Natural killer cell (primary cell): ENCODE data around the gene SLC30A2. TPM values are rescaled to one million over a fixed set of nuclear protein-coding genes. Genes with fewer than 3 reads are reported as not detected.

ENCODE experiments used
- ATAC-seq, 3 donors: fragments of 150-1000 bp in 2 of 3; fragments of 200-7000 bp in 1 of 3; cut with Tn5 transposase; 1 replicate in 1 of 3; 2 replicates in 2 of 3; pipeline ENCODE4 v1.10.0; 2021; ENCODE audit warnings: mild to moderate bottlenecking in 2 of 3, moderate library complexity in 2 of 3
- DNase-seq, 2 donors: peaks; one replicate each; pipeline versions ENCODE4 v3.0.0 to v3.0.0-alpha.2; 2013 to 2021; ENCODE audit warnings: mixed read lengths in 1 of 2
- H3K27ac ChIP-seq: one replicate; pipeline ENCODE4 v1.5.1; 2013; ENCODE audit warnings: mild to moderate bottlenecking, low read length
- H3K27me3 ChIP-seq: one replicate; pipeline ENCODE4 v1.6.1; 2013; ENCODE audit warnings: low read length; ENCODE audit not compliant: control insufficient read depth, insufficient read depth
- H3K36me3 ChIP-seq: one replicate; pipeline ENCODE4 v1.6.1; 2013; ENCODE audit warnings: low read length; ENCODE audit not compliant: control insufficient read depth, insufficient read depth
- H3K4me1 ChIP-seq: one replicate; pipeline ENCODE4 v1.6.1; 2013; ENCODE audit warnings: low read length; ENCODE audit not compliant: control insufficient read depth, insufficient read depth
- H3K4me3 ChIP-seq: one replicate; pipeline ENCODE4 v1.5.1; 2013; ENCODE audit warnings: low read length
- H3K9me3 ChIP-seq: one replicate; pipeline ENCODE4 v1.6.1; 2013; ENCODE audit warnings: low read length; ENCODE audit not compliant: control insufficient read depth, insufficient read depth
- H3K27ac Mint-ChIP-seq, 2 donors: one replicate each; pipeline ENCODE4 v1.8.0; 2022; ENCODE audit warnings: mild to moderate bottlenecking in 2 of 2, mixed read lengths in 2 of 2, moderate library complexity in 1 of 2
- H3K27me3 Mint-ChIP-seq, 2 donors: one replicate each; pipeline ENCODE4 v1.8.0; 2022; ENCODE audit warnings: low read depth in 2 of 2, mixed read lengths in 2 of 2
- H3K36me3 Mint-ChIP-seq: one replicate; pipeline ENCODE4 v1.8.0; 2022; ENCODE audit warnings: mixed read lengths
- H3K4me1 Mint-ChIP-seq, 2 donors: one replicate each; pipeline ENCODE4 v1.8.0; 2022; ENCODE audit warnings: mixed read lengths in 2 of 2
- H3K4me3 Mint-ChIP-seq: one replicate; pipeline ENCODE4 v1.8.0; 2022; ENCODE audit warnings: mild to moderate bottlenecking, moderate library complexity, mixed read lengths
- H3K9me3 Mint-ChIP-seq, 2 donors: one replicate each; pipeline ENCODE4 v1.8.0; 2022; ENCODE audit warnings: mixed read lengths in 2 of 2
- WGBS: methylation state at CpG from one replicate; pipeline ENCODE4 v1.1.7; 2013; ENCODE audit warnings: missing lambda C conversion rate; ENCODE audit not compliant: insufficient coverage; 5-methylcytosine and 5-hydroxymethylcytosine counted together
- intact Hi-C: fragments of 100-400 bp; cut with micrococcal nuclease; formaldehyde crosslinking; loops from one replicate; pipeline ENCODE4 v1.14.2; 2022
- total RNA-seq, 4 donors: library from RNA; stranded (reverse); fragments of 120-200 nt in 1 of 4; gene quantifications; one replicate each; pipeline versions ENCODE4 v1.2.3 to v1.2.4, GENCODE V29; 2013 to 2022
- TF ChIP-seq, protein P1 (sequence below): fragments of 200-600 bp; IDR thresholded peaks from one replicate; pipeline ENCODE4 v1.8.0; 2022; ENCODE audit warnings: antibody characterized with exemption

Gene SLC30A2
- total RNA-seq, 3 donors from 2014 or later (not counting 1 experiment from before 2014, with no cell fraction given) = not detected

DNA sequence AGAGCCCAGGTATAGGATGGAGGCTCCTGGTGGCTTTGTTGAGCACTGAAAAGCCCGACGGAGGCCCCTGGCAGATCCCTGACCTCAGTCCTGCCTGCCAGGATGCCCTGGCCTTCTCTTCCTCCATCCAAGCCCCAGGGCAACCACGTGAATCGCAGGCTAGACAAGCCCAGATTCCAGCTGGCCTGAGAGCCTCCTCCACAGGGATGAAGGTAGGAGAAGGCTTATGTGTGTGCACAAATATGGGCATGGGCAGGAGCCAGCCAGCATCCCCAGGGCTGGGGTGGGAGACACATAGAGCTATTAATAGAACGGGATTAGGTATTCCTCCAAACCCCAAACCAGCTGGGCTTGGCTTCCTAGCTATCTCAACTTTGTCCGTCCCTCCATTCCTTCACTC, 28.3 kb downstream of the SLC30A2 start:
- DNase-seq (no peak), ATAC-seq (no peak)
- Mint-ChIP-seq H3K4me1 (peaks cover 5 to 8% of the 10 kb centered on the region in 2 donors), H3K27ac (no peak overlapping the region), H3K4me3 (no peak overlapping the region), H3K9me3 (no peaks in the 10 kb centered on the region), H3K36me3 (no peaks in the 10 kb centered on the region), H3K27me3 (peaks cover 0 to 10% of the 10 kb centered on the region in 2 donors)
- Histone ChIP-seq H3K4me3 (no peak overlapping the region), H3K4me1 (peaks cover 6% of the 10 kb centered on the region), H3K9me3 (no peaks in the 10 kb centered on the region), H3K36me3 (no peaks in the 10 kb centered on the region), H3K27ac (no peak overlapping the region), H3K27me3 (no peaks in the 10 kb centered on the region)
- TF ChIP-seq, protein P1, sequence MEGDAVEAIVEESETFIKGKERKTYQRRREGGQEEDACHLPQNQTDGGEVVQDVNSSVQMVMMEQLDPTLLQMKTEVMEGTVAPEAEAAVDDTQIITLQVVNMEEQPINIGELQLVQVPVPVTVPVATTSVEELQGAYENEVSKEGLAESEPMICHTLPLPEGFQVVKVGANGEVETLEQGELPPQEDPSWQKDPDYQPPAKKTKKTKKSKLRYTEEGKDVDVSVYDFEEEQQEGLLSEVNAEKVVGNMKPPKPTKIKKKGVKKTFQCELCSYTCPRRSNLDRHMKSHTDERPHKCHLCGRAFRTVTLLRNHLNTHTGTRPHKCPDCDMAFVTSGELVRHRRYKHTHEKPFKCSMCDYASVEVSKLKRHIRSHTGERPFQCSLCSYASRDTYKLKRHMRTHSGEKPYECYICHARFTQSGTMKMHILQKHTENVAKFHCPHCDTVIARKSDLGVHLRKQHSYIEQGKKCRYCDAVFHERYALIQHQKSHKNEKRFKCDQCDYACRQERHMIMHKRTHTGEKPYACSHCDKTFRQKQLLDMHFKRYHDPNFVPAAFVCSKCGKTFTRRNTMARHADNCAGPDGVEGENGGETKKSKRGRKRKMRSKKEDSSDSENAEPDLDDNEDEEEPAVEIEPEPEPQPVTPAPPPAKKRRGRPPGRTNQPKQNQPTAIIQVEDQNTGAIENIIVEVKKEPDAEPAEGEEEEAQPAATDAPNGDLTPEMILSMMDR = no peak
- 92% methylated on average over 5 of the region's 6 CpGs for WGBS
- intact Hi-C loops = no loop called here

DNA sequence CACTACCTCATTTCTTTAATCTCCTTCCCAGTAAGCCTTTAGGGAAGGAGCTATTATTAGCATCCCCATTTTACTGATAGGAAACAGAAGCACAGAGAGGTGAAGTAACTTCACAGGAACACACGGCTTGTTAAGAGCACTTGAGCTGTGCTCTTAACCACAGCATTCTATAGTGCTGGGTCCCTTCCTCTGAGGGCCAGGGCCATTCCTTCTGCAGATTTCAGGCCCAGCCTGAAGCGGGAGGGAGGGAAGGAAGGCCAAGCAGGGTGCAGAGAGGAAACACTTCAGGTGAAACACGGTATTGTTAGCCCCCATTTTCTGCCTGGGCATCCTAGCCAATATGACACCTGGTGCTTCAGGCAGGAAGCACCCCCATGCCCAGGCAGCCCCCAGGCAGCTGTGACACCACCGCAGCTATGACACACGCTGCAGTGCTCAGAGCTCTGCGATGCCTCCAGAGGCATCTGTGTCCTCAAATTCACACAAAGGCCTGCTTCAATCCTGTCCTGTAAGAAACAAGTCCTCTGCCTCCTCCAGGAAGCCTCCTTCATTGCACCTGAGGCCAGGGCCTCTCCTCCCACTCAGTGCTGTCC, 28.9 kb downstream of the SLC30A2 start:
- Mint-ChIP-seq H3K27ac (no peak overlapping the region), H3K4me1 (peaks cover 5 to 8% of the 10 kb centered on the region in 2 donors), H3K27me3 (peaks cover 0 to 10% of the 10 kb centered on the region in 2 donors), H3K4me3 (no peak overlapping the region), H3K9me3 (no peaks in the 10 kb centered on the region), H3K36me3 (no peaks in the 10 kb centered on the region)
- Histone ChIP-seq H3K9me3 (no peaks in the 10 kb centered on the region), H3K4me3 (no peak overlapping the region), H3K27me3 (no peaks in the 10 kb centered on the region), H3K27ac (no peak overlapping the region), H3K4me1 (peaks cover 6% of the 10 kb centered on the region), H3K36me3 (no peaks in the 10 kb centered on the region)
- TF ChIP-seq, protein P1 = no peak
- ATAC-seq (peak; percentile 37 to 55 (median 54)), DNase-seq (peak in 1 of 2 donors; percentile 39)
- intact Hi-C loops = no loop called here
- 34% methylated on average over 6 of the region's 6 CpGs for WGBS

DNA sequence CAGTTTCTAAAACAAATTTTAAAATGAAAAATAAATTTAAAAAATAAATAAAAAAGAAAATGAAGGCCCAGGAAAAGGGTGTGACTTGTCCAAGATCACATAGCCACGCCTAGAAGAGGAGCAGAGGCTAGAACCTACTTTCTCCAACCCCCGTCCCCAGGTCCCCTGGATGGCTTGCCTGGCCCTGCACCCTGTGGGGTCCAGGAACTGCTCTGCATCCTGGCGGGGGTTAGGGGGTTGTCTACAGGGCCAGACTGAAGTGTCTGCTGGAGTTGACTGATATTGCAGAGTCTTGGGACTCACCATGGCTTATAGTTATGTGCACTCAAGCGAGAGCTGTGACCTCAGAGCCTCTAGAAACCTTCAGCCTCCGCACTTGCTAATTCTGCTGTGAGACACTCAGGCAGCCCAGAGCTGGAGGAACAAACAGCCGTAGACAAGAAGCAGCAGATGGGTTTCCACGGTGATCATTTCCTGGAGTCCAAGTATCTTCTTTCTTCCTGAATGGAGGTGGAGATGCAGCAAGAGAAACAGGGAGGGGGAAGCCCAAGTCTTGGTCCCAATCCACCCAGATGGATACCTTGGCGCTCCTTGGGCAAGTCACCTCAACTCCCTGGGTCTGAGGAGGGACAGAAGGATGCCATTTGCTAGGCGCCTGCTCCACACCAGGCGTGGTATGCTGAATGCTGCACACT, 29.5 kb downstream of the SLC30A2 start:
- Mint-ChIP-seq H3K9me3 (no peaks in the 10 kb centered on the region), H3K27ac (no peak overlapping the region), H3K4me1 (peaks cover 5 to 8% of the 10 kb centered on the region in 2 donors), H3K4me3 (no peak overlapping the region), H3K36me3 (no peaks in the 10 kb centered on the region), H3K27me3 (peaks cover 0 to 10% of the 10 kb centered on the region in 2 donors)
- peaks cover 6% of the 10 kb centered on the region for H3K4me1 ChIP-seq
- H3K36me3 ChIP-seq = no peaks in the 10 kb centered on the region
- intact Hi-C loops = no loop called here
- no peaks in the 10 kb centered on the region for H3K9me3 ChIP-seq
- WGBS = 76% methylated on average over 10 of the region's 10 CpGs
- no peak for ATAC-seq
- DNase-seq = no peak
- H3K27ac ChIP-seq = no peak overlapping the region
- no peaks in the 10 kb centered on the region for H3K27me3 ChIP-seq
- H3K4me3 ChIP-seq = no peak overlapping the region
- TF ChIP-seq, protein P1 = no peak
